ENCODE data around the gene SMG1.

DNA sequence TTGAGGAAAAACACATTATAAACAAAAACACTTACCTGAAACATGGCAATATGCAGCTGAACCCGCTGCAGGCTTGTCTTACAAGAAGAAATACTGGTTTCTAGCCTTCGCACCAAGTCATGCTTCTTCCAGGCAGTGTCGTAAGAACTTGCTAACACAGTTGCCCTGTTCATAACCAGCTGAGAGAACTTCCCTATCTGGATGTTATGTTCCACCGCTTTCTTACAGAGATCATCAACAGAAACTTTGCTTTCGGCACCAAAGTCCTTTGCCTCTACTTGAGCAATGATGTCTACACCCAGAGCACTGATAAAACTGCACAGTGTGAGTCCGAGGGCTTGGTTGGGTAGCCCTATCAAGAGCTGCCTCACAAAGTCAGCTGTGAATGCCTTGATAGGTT is 97.0 kb downstream of the SMG1 start:
- TF ChIP-seq, protein P1, sequence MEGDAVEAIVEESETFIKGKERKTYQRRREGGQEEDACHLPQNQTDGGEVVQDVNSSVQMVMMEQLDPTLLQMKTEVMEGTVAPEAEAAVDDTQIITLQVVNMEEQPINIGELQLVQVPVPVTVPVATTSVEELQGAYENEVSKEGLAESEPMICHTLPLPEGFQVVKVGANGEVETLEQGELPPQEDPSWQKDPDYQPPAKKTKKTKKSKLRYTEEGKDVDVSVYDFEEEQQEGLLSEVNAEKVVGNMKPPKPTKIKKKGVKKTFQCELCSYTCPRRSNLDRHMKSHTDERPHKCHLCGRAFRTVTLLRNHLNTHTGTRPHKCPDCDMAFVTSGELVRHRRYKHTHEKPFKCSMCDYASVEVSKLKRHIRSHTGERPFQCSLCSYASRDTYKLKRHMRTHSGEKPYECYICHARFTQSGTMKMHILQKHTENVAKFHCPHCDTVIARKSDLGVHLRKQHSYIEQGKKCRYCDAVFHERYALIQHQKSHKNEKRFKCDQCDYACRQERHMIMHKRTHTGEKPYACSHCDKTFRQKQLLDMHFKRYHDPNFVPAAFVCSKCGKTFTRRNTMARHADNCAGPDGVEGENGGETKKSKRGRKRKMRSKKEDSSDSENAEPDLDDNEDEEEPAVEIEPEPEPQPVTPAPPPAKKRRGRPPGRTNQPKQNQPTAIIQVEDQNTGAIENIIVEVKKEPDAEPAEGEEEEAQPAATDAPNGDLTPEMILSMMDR (IDR thresholded peaks at IDR 0.05; ENCODE audit: low read length) = no peak
- no peak for TF ChIP-seq EZH2 (IDR thresholded peaks at IDR 0.05; ENCODE audit: borderline replicate concordance, low read length)

All from OCI-LY1 (cell line).